ENCODE results near the gene RHEX. TPM values are rescaled to one million over a fixed set of nuclear protein-coding genes. Genes with fewer than 3 reads are reported as not detected.

The RHEX gene
- total RNA-seq, 3 donors from 2014 or later = not detected

DNA sequence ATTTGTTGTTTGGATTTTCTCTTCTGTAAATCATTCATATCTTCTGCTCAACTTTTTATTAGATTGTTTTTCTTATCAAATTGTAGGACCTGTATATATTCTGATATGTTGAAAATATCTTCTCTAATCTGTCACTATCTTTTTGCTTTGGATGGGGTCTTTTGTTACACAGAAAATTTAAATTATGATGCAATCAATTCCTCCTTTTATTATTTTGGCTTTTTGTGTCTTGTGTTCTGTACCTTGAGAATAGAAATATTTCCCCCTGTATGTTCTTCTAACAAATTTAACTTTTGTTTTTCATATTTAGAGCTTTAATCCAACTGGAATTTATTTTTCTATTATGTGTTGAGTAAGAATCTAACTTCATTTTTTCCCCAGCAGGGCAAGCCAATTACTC is 67.4 kb downstream of the RHEX start:
- ATAC-seq (no peak), DNase-seq (no peak)
- H3K9me3 Mint-ChIP-seq = peaks cover 23% of the 10 kb centered on the region
- H3K27me3 Mint-ChIP-seq (ENCODE audit: low read depth) = peaks cover 49% of the 10 kb centered on the region
- H3K36me3 Mint-ChIP-seq (ENCODE audit: insufficient read depth) = peaks cover 4% of the 10 kb centered on the region
- peaks cover 11% of the 10 kb centered on the region for H3K4me1 Mint-ChIP-seq (ENCODE audit: low read depth)
- no peak overlapping the region for H3K4me3 Mint-ChIP-seq

DNA sequence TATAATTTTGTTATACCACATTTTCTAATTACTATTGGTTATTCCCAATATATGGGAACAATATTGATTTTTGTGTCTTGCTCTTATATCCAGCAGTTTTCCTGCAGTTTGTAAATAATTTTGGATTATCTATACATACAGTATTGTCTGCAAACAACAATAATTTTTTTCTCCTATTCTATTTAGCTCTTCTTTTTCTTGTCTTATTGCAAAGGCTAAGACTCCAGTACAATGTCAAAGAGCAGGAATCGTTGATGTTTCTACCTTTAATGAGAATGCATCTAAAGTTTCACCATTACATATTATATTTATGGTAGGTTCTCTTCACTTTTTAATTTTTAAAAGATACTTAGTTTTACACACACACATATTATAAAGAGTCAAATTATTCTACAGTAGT is 68.3 kb downstream of the RHEX start:
- H3K9me3 Mint-ChIP-seq = peaks cover 23% of the 10 kb centered on the region
- peaks cover 4% of the 10 kb centered on the region for H3K36me3 Mint-ChIP-seq (ENCODE audit: insufficient read depth)

DNA sequence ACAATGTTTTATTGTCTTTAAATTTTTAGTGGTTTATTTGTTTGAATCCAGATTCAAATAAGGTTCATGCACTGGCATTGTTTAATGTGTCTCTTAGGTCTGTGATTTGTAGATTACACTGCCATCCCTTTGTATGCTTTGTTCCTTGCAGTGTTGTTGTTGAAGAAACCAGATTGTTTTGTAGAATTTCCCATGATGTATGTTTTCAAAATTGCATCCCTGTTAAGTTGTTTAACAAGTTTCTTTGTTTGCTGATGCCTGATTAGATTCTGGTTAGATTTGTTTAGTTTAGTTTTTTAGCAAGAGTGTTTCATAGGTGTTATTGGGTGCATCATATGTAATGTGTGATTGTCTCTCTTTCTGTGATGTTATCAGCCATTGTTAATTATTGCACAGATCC is 69.7 kb downstream of the RHEX start:
- ATAC-seq (no peak), DNase-seq (no peak)
- no peak overlapping the region for H3K4me3 Mint-ChIP-seq
- peaks cover 4% of the 10 kb centered on the region for H3K36me3 Mint-ChIP-seq (ENCODE audit: insufficient read depth)
- peaks cover 23% of the 10 kb centered on the region for H3K9me3 Mint-ChIP-seq
- peaks cover 4% of the 10 kb centered on the region for H3K4me1 Mint-ChIP-seq (ENCODE audit: low read depth)
- peaks cover 46% of the 10 kb centered on the region for H3K27me3 Mint-ChIP-seq (ENCODE audit: low read depth)

More for the DNA sequence above, 68.3 kb downstream of the RHEX start:
- H3K27me3 Mint-ChIP-seq (ENCODE audit: low read depth) = peaks cover 46% of the 10 kb centered on the region
- no peak for ATAC-seq
- H3K4me1 Mint-ChIP-seq (ENCODE audit: low read depth) = peaks cover 11% of the 10 kb centered on the region
- no peak overlapping the region for H3K4me3 Mint-ChIP-seq
- no peak for DNase-seq

DNA sequence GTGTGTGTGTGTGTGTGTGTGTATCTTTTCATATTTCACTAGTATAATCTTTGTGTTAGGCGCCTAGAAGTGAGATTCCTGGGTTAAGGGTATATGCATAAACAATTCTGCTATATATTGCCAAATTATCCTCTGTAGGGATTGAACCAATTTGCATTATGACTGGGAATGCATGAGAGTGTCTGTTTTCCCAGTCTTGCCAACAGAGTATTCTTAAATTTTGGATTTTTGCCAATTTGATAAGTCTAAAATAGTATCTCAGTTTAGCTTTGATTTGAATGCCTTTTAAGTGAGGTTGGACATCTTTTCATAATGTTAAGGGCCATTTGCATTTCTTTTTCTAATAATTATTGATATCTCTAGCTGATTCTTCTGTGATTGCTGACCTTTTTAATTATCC is 72.4 kb downstream of the RHEX start:
- H3K9me3 Mint-ChIP-seq = peaks cover 18% of the 10 kb centered on the region
- H3K4me1 Mint-ChIP-seq (ENCODE audit: low read depth) = no peaks in the 10 kb centered on the region
- peaks cover under 1% of the 10 kb centered on the region for H3K36me3 Mint-ChIP-seq (ENCODE audit: insufficient read depth)
- H3K4me3 Mint-ChIP-seq = no peak overlapping the region
- ATAC-seq (no peak), DNase-seq (no peak)
- peaks cover 40% of the 10 kb centered on the region for H3K27me3 Mint-ChIP-seq (ENCODE audit: low read depth)

DNA sequence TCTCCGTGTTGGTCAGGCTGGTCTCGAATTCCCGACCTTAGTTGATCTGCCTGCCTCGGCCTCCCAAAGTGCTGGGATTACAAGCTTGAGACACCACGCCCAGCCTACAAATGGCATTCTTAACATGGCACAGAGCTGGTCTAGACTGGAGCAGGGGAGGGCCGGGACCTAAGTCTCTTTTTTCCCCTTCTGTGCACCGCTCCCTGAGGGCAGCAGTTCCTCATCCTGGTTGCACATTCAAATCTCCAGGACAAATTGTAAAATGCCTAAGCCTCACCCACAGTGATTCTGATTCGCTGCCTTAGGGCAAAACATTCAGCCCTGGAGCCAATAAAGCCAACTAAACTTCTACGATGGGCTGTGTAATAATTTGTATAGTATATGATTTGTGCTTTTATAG is 74.4 kb downstream of the RHEX start:
- no peaks in the 10 kb centered on the region for H3K4me1 Mint-ChIP-seq (ENCODE audit: low read depth)
- no peak for DNase-seq

DNA sequence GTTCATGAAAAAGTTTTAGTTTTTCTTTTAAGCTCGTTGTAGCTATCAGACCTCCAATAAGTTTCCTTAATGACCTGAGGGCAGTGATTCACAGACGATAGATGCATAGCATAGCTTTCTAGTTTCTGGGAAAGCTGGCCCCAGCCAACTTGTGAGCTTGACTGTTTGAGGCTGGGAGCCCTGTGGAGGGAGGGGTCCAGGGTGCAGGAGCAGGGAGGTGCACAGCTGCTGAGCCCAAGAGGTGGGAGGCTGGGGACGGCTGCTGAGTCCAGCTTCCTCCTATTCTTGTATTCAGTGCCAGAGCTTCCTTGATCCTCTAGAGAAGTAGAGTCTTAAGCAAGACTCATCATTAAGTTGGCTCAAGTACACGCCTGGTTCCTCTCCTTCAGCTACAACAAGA is 75.2 kb downstream of the RHEX start:
- no peak for DNase-seq
- Mint-ChIP-seq H3K4me3 (no peak overlapping the region), H3K4me1 (ENCODE audit: low read depth) (no peaks in the 10 kb centered on the region), H3K9me3 (no peaks in the 10 kb centered on the region), H3K27me3 (ENCODE audit: low read depth) (peaks cover 36% of the 10 kb centered on the region), H3K36me3 (ENCODE audit: insufficient read depth) (no peaks in the 10 kb centered on the region)
- no peak for ATAC-seq

More for the DNA sequence above, 74.4 kb downstream of the RHEX start:
- ATAC-seq = no peak
- H3K9me3 Mint-ChIP-seq = peaks cover under 1% of the 10 kb centered on the region
- no peak overlapping the region for H3K4me3 Mint-ChIP-seq
- H3K36me3 Mint-ChIP-seq (ENCODE audit: insufficient read depth) = no peaks in the 10 kb centered on the region
- peaks cover 36% of the 10 kb centered on the region for H3K27me3 Mint-ChIP-seq (ENCODE audit: low read depth)

DNA sequence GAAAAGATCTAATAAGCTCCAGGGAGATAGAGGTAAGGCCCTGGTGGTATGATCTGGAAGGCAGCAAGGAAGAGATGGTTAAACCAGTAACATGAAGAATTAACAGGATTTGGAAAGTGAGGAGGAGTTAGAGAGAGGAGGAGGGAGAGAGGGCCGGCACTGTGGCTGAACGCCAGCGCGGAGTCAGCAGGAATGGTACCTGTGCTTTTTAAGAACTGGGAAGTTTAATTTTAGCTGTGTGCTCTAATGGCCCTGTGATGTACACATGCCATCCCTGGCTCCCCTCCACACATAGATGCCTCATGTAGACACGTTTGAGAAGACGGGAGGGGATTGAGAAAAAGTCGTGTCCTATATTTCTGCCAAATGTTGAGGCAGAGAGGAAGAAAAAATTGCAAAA is 78.1 kb downstream of the RHEX start:
- Mint-ChIP-seq H3K4me3 (no peak overlapping the region), H3K36me3 (ENCODE audit: insufficient read depth) (no peaks in the 10 kb centered on the region), H3K4me1 (ENCODE audit: low read depth) (no peaks in the 10 kb centered on the region), H3K27me3 (ENCODE audit: low read depth) (peaks cover 25% of the 10 kb centered on the region), H3K9me3 (no peaks in the 10 kb centered on the region)
- ATAC-seq (no peak), DNase-seq (no peak)

DNA sequence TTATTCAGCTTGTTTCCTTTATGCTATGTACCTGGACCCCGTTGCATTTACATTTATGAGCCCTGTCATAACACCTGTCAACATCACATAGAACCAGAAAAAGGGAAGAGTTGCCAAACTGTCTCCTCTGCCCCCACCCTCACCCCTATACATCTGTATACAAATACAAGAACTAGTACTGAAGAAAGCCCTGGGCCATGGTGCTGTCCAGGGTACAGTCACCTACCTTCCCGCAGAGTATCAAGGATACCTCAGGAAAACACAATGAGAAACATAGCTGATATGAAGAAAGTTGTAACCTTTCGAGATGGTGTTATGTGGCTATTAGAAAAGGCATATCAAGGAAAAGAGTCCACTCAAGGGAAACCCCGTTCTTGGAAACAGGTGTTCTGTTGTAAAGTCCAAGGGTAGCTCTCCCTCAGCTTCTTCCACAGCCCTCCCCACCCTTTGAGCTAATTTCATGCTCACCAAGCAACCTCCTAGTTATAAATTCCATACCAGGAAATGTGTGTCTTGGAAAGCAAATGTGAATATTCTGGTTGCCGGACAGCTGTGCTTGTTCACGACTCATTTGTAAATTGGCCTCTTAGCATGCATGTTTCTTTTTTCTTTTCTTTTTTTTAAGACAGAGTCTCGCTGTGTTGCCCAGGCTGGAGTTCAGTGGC is 80.9 kb downstream of the RHEX start:
- DNase-seq (no peak), ATAC-seq (no peak)
- no peaks in the 10 kb centered on the region for H3K36me3 Mint-ChIP-seq (ENCODE audit: insufficient read depth)
- no peaks in the 10 kb centered on the region for H3K4me1 Mint-ChIP-seq (ENCODE audit: low read depth)
- no peaks in the 10 kb centered on the region for H3K9me3 Mint-ChIP-seq
- no peak overlapping the region for H3K4me3 Mint-ChIP-seq
- H3K27me3 Mint-ChIP-seq (ENCODE audit: low read depth) = peaks cover 14% of the 10 kb centered on the region

DNA sequence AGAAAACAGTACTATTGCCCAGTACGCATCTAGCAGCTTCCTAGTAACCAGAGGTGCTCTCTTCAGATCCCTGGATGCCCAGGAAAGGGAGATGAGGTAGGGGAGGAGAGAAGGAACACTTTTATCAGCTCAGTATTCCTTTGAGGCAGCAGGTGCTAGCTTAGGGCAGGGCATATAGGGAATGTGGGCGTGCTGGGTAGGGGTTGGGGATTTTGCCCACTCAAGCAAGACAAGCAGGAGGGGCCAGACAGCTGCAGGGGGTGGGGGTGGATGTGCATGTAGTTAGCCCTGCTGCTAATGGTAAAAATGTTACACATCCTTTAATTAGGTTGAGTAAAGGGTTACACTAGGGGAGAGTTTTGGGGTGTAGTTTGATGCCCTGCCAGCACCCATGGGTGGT is 82.3 kb downstream of the RHEX start:
- Mint-ChIP-seq H3K27me3 (ENCODE audit: low read depth) (peaks cover 24% of the 10 kb centered on the region), H3K36me3 (ENCODE audit: insufficient read depth) (no peaks in the 10 kb centered on the region), H3K4me1 (ENCODE audit: low read depth) (no peaks in the 10 kb centered on the region), H3K4me3 (no peak overlapping the region), H3K9me3 (no peaks in the 10 kb centered on the region)
- ATAC-seq (no peak), DNase-seq (no peak)

DNA sequence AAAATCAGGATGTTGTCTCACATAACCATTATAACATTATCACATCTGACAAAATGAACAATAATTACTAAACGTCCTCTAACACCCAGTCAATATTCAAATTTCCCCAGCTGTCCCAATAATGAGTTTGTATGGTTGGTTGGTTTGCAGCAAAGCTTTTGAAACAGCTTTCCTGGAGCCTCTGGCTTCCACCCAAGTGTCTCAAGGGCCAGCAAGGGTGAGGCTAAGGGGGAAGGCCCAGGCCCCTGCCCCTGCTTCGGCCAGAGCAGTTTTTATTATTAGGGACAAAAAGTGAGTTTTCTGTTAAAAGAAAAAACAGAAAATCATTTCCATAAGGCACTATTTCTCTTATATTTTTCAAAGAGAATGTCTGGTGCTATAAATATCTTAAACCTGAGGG is 83.3 kb downstream of the RHEX start:
- Mint-ChIP-seq H3K4me1 (ENCODE audit: low read depth) (no peaks in the 10 kb centered on the region), H3K36me3 (ENCODE audit: insufficient read depth) (no peaks in the 10 kb centered on the region), H3K9me3 (no peaks in the 10 kb centered on the region), H3K27me3 (ENCODE audit: low read depth) (peaks cover 29% of the 10 kb centered on the region), H3K4me3 (no peak overlapping the region)
- ATAC-seq (no peak), DNase-seq (no peak)

DNA sequence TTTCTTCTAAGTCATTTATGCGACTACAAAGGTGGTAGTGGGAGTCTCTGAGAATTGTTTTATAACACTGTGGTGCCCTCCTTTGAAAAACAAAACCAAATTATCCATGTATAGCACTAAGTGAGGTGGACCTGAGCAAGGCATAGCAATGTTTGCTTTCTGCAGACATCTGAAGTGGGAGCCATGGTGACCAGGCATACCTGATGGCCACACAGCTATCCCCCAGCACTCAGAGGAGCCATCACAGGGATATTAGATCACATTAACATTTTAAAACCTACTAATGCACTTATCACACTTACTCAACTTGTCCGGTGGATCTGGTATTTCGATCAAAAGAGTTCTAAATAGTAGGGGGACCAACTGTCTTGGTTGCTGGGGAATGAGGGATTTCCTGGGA is 89.0 kb downstream of the RHEX start:
- no peak for ATAC-seq
- H3K27me3 Mint-ChIP-seq (ENCODE audit: low read depth) = peaks cover 36% of the 10 kb centered on the region
- no peaks in the 10 kb centered on the region for H3K9me3 Mint-ChIP-seq
- H3K4me1 Mint-ChIP-seq (ENCODE audit: low read depth) = peaks cover 2% of the 10 kb centered on the region
- H3K4me3 Mint-ChIP-seq = no peak overlapping the region
- H3K36me3 Mint-ChIP-seq (ENCODE audit: insufficient read depth) = no peaks in the 10 kb centered on the region
- no peak for DNase-seq

DNA sequence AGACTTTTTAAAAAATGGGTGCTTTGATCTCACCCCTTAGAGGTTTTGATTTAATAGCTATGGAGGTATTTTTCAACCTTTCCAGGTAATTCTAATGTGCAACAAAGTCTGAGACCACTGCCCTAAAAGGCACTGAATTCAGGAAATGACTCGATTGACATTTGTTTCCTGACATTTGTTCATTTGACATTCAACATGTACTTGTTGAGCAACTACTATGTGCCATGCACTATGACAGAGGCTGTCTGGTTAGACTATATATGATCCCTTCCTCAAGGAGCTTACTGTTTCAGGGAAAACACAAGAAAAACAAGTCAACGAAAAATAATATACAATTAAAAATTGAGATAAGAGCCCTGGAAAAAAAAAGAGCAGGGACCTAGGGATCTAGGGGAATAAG is 89.8 kb downstream of the RHEX start:
- Mint-ChIP-seq H3K4me3 (no peak overlapping the region), H3K36me3 (ENCODE audit: insufficient read depth) (no peaks in the 10 kb centered on the region), H3K27me3 (ENCODE audit: low read depth) (peaks cover 31% of the 10 kb centered on the region), H3K4me1 (ENCODE audit: low read depth) (peaks cover 2% of the 10 kb centered on the region), H3K9me3 (no peaks in the 10 kb centered on the region)
- DNase-seq (no peak), ATAC-seq (no peak)

DNA sequence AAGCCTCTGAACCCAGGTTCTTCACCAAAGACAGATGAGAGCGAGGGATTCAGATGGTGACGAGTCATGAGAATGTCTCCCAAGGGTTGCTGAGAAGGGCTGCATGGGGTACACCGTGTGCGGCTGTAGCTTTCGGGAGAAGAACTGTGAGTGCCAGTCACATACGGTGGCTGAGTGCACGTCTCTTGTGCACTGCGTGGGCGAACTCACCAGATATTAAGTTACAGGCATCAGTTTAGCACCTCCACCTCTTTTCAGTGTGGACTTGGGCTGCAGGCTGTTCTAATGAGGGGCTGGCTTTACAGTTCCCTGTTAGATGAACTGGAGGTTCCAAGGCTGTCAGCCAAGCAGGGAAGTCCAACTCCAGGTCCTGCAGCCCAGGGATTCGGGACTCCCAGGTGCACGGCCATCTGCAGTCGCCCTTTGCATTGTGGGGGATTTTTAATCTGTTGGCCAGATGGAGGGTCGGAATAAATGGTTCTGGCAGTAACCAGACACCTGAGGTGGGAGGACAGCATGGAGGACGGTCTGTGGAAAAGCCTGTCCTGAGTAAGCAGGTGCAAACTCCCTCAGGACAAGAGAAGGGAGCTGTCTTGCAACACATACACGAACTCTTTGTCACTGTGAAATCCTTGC is 90.7 kb downstream of the RHEX start:
- Mint-ChIP-seq H3K4me3 (no peak overlapping the region), H3K4me1 (ENCODE audit: low read depth) (peaks cover 2% of the 10 kb centered on the region), H3K27me3 (ENCODE audit: low read depth) (peaks cover 29% of the 10 kb centered on the region), H3K36me3 (ENCODE audit: insufficient read depth) (no peaks in the 10 kb centered on the region), H3K9me3 (no peaks in the 10 kb centered on the region)
- DNase-seq (no peak), ATAC-seq (no peak)

DNA sequence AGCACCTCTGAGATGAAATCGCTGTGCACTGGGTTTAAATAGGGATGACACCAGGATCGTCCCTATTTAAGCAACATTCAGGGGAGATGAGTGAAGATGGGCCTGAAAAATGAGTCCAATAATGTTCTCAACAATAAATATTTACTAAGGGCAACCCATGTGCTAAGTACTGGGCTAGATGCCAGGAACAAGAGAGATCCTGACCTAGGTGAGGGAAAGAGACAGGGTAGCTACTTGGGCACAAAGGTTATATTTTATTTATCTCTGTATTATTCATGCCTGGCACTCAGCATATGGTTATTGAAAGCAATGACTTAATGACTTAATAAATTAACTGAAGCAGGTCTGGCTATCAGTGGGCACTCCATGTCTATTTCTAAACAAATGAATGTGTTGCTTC is 91.6 kb downstream of the RHEX start:
- peaks cover 24% of the 10 kb centered on the region for H3K27me3 Mint-ChIP-seq (ENCODE audit: low read depth)
- H3K4me1 Mint-ChIP-seq (ENCODE audit: low read depth) = peaks cover 2% of the 10 kb centered on the region
- no peak for ATAC-seq
- H3K36me3 Mint-ChIP-seq (ENCODE audit: insufficient read depth) = no peaks in the 10 kb centered on the region
- no peak for DNase-seq
- no peaks in the 10 kb centered on the region for H3K9me3 Mint-ChIP-seq
- no peak overlapping the region for H3K4me3 Mint-ChIP-seq

DNA sequence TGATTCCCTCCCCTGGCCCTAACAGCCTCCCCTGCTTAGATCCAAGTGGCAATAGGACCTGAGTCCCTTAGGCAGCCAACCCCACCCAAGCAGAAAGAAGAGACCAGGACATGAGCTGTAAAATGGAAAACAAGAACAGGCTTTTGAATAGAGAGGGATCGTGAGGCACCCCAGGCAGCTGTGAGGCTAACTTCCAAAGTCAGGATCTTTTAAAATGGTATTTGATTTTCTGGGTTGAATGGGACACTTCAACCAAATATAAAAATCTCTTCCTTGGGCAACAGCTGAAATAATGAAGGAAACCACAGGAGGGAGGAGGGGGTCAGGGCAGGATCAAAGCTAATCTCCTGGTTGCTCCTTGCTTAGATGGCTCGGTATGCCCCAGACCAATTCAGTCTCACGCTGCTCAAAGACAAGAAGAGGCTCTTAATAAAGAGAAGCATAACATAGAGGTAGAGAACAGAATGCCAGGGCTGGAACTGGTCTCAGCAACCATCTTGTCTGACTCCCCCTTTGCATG is 92.9 kb downstream of the RHEX start:
- peaks cover 2% of the 10 kb centered on the region for H3K4me1 Mint-ChIP-seq (ENCODE audit: low read depth)
- no peak for ATAC-seq
- H3K36me3 Mint-ChIP-seq (ENCODE audit: insufficient read depth) = no peaks in the 10 kb centered on the region
- H3K4me3 Mint-ChIP-seq = no peak overlapping the region
- DNase-seq = no peak
- no peaks in the 10 kb centered on the region for H3K9me3 Mint-ChIP-seq
- H3K27me3 Mint-ChIP-seq (ENCODE audit: low read depth) = peaks cover 13% of the 10 kb centered on the region
